ENCODE measurements around the gene SEPSECS. TPM values are rescaled to one million over a fixed set of nuclear protein-coding genes. Genes with fewer than 3 reads are reported as not detected.

SEPSECS gene
- total RNA-seq, 3 donors from 2014 or later (not counting 1 experiment from before 2014, with no cell fraction given), result 18.5 to 26.6 (median 20.7) TPM

GRCh38 chr4:25098964-25099891 is 61.0 kb downstream of the SEPSECS start:
- Mint-ChIP-seq H3K9me3 (peaks cover 2% of the 10 kb centered on the region in 2 donors), H3K4me3 (no peak overlapping the region), H3K27me3 (ENCODE audit: low read depth in 2 of 2) (peaks cover 0 to 7% of the 10 kb centered on the region in 2 donors), H3K27ac (no peak overlapping the region), H3K36me3 (no peaks in the 10 kb centered on the region), H3K4me1 (no peaks in the 10 kb centered on the region)
- intact Hi-C loops (cut with micrococcal nuclease), result no loop called here
- no peak for DNase-seq
- Histone ChIP-seq H3K36me3 (ENCODE audit: control insufficient read depth, insufficient read depth, low read length) (no peaks in the 10 kb centered on the region), H3K4me1 (ENCODE audit: control insufficient read depth, insufficient read depth, low read length) (no peaks in the 10 kb centered on the region), H3K27ac (ENCODE audit: low read length) (no peak overlapping the region), H3K4me3 (ENCODE audit: low read length) (no peak overlapping the region), H3K9me3 (ENCODE audit: control insufficient read depth, insufficient read depth, low read length) (peaks cover 4% of the 10 kb centered on the region), H3K27me3 (ENCODE audit: control insufficient read depth, insufficient read depth, low read length) (no peaks in the 10 kb centered on the region)
- WGBS (ENCODE audit: insufficient coverage), result 77% methylated on average over 10 of the region's 10 CpGs
- ATAC-seq, result no peak
- TF ChIP-seq, protein P1, sequence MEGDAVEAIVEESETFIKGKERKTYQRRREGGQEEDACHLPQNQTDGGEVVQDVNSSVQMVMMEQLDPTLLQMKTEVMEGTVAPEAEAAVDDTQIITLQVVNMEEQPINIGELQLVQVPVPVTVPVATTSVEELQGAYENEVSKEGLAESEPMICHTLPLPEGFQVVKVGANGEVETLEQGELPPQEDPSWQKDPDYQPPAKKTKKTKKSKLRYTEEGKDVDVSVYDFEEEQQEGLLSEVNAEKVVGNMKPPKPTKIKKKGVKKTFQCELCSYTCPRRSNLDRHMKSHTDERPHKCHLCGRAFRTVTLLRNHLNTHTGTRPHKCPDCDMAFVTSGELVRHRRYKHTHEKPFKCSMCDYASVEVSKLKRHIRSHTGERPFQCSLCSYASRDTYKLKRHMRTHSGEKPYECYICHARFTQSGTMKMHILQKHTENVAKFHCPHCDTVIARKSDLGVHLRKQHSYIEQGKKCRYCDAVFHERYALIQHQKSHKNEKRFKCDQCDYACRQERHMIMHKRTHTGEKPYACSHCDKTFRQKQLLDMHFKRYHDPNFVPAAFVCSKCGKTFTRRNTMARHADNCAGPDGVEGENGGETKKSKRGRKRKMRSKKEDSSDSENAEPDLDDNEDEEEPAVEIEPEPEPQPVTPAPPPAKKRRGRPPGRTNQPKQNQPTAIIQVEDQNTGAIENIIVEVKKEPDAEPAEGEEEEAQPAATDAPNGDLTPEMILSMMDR (IDR thresholded peaks at IDR 0.05), result no peak

DNA sequence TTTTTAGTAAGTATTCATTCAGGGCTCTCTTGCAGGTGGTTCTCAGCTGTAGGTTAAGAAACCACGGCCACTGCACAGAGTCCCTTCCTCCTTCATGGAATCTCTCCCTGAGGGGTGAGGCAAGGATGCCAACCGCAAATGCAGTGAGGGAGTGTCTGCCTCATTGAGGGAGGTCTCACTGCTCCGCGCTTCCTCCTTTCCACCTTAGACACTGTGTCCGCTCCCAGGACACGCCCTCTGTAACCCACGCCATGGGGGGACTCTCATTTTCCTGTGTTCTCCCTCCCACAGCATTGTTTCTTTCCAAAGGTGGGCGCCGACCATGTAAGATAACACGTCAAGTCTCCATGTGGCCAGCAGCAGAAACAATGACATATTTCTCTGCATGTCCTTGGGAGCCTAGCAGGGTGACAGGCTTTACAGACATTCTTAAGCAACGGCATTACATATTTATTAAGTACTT is 63.2 kb downstream of the SEPSECS start:
- ATAC-seq (no peak), DNase-seq (no peak)
- Mint-ChIP-seq H3K36me3 (no peaks in the 10 kb centered on the region), H3K27me3 (ENCODE audit: low read depth in 2 of 2) (peaks cover 6 to 15% of the 10 kb centered on the region in 2 donors), H3K9me3 (peaks cover 2 to 7% of the 10 kb centered on the region in 2 donors), H3K4me1 (no peaks in the 10 kb centered on the region), H3K27ac (no peak overlapping the region), H3K4me3 (no peak overlapping the region)
- intact Hi-C loops (cut with micrococcal nuclease), result no loop called here
- Histone ChIP-seq H3K9me3 (ENCODE audit: control insufficient read depth, insufficient read depth, low read length) (peaks cover 4% of the 10 kb centered on the region), H3K27ac (ENCODE audit: low read length) (no peak overlapping the region), H3K4me1 (ENCODE audit: control insufficient read depth, insufficient read depth, low read length) (no peaks in the 10 kb centered on the region), H3K36me3 (ENCODE audit: control insufficient read depth, insufficient read depth, low read length) (no peaks in the 10 kb centered on the region), H3K27me3 (ENCODE audit: control insufficient read depth, insufficient read depth, low read length) (no peaks in the 10 kb centered on the region), H3K4me3 (ENCODE audit: low read length) (no peak overlapping the region)
- TF ChIP-seq, protein P1 (IDR thresholded peaks at IDR 0.05), result no peak
- WGBS (ENCODE audit: insufficient coverage), result 80% methylated on average over 10 of the region's 11 CpGs

DNA sequence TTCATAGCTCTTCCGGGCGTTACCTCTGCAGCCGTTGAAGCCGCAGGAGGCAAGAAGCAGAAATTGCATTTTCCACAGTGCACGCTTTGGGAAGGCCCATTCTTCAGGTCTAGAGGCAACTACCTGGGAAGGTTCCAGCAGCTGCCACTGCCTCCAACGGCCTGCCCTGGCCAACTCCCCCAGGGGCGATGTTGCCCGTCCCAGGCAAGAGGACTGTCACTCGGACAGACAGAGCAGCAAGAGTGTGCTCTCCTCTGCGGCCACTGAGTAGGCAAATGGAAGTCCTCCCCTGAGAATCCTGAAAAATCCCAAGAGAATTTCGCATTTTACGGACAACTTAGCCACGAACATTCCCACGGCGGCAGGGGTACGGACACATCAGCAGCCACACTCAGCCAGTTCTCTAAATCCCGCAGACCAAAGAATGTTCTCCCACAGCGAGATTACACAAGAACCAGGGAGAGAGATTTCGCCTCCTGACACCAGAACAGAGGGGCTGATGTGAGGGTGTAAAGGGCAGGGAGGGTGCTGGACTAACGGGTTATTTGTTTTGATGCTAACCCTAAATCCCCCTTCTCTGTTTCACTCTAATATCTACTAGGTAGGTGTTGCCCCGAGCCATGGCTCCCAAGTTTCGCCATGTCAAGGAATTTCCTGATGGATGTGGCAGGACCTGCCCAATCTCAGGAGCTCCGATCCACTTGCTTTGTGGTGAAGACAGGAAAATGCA is 63.8 kb downstream of the SEPSECS start:
- intact Hi-C loops (cut with micrococcal nuclease), result no loop called here
- Histone ChIP-seq H3K27me3 (ENCODE audit: control insufficient read depth, insufficient read depth, low read length) (no peaks in the 10 kb centered on the region), H3K4me3 (ENCODE audit: low read length) (no peak overlapping the region), H3K4me1 (ENCODE audit: control insufficient read depth, insufficient read depth, low read length) (no peaks in the 10 kb centered on the region), H3K9me3 (ENCODE audit: control insufficient read depth, insufficient read depth, low read length) (no peaks in the 10 kb centered on the region), H3K36me3 (ENCODE audit: control insufficient read depth, insufficient read depth, low read length) (no peaks in the 10 kb centered on the region), H3K27ac (ENCODE audit: low read length) (no peak overlapping the region)
- DNase-seq, result no peak
- peaks cover 12 to 17% of the 10 kb centered on the region in 2 donors for H3K27me3 Mint-ChIP-seq (ENCODE audit: low read depth in 2 of 2)
- ATAC-seq, result no peak
- 92% methylated on average over 21 of the region's 23 CpGs for WGBS (ENCODE audit: insufficient coverage)
- no peaks in the 10 kb centered on the region for H3K36me3 Mint-ChIP-seq
- no peak overlapping the region for H3K27ac Mint-ChIP-seq
- H3K9me3 Mint-ChIP-seq, result peaks cover 2 to 7% of the 10 kb centered on the region in 2 donors
- no peaks in the 10 kb centered on the region for H3K4me1 Mint-ChIP-seq
- TF ChIP-seq, protein P1 (IDR thresholded peaks at IDR 0.05), result no peak
- H3K4me3 Mint-ChIP-seq, result no peak overlapping the region
